AG04450 (cell line): ENCODE results near the gene ZBTB34. TPM values are rescaled to one million over a fixed set of nuclear protein-coding genes. Genes with fewer than 3 reads are reported as not detected.

Experiments
- CTCF ChIA-PET: fragments of 300-600, 350-600 bp; formaldehyde crosslinking; extraction: SDS; loops from one replicate; lab custom pipeline; 2022; ENCODE audit warnings: antibody characterized with exemption, inconsistent platforms; lab: Charles Lee
- POLR2A ChIA-PET: fragments of 350-600 bp; formaldehyde crosslinking; extraction: SDS; loops from one replicate; lab custom pipeline; 2021; ENCODE audit warnings: antibody characterized with exemption, inconsistent platforms; lab: Yijun Ruan, JAX
- DNase-seq: peaks from one replicate; pipeline ENCODE4 v3.0.0-alpha.2; 2011; ENCODE audit warnings: low read depth, low spot score
- H3K27ac ChIP-seq: one replicate; pipeline ENCODE4 v1.5.1; 2012; ENCODE audit warnings: low read depth, low read length, control low read depth
- H3K27me3 ChIP-seq: one replicate; pipeline ENCODE4 v1.6.0; 2012; ENCODE audit warnings: low read length; ENCODE audit not compliant: control insufficient read depth, insufficient read depth
- H3K4me3 ChIP-seq: 2 replicates; pipeline ENCODE4 v1.5.1; 2011; ENCODE audit warnings: mild to moderate bottlenecking, low read depth, low read length, control low read depth
- H3K9me3 ChIP-seq: 2 replicates; pipeline ENCODE4 v1.5.1; 2012; ENCODE audit warnings: low read length; ENCODE audit not compliant: control insufficient read depth, insufficient read depth
- CTCF ChIP-seq: IDR thresholded peaks from 2 replicates; pipeline ENCODE4 v1.5.1; 2011; ENCODE audit warnings: low read depth, low read length, control low read depth, inconsistent platforms
- polyA plus RNA-seq: library from polyadenylated mRNA; depleted of rRNA; stranded (reverse); fragments of >200 nt; gene quantifications from 2 replicates; pipeline ENCODE4 v1.2.3, GENCODE V29; 2011

ZBTB34 gene
- polyA plus RNA-seq, 1 experiment = 9.4 TPM

- CTCF ChIA-PET = interaction anchor here (0.7 kb wide), 2 partner anchors 74 to 344 kb away, joined by 3 to 4 read pairs; no protein-coding TSS in a partner anchor
- no peak for TF ChIP-seq CTCF
- Histone ChIP-seq H3K27me3 (peaks cover 47% of the 10 kb centered on the region), H3K27ac (no peak overlapping the region), H3K4me3 (no peak overlapping the region), H3K9me3 (no peaks in the 10 kb centered on the region)
- no peak for DNase-seq
- POLR2A ChIA-PET = no interaction called here
Measured at GRCh38 chr9:126854734-126855133, 5.7 kb upstream of the ZBTB34 start.

GRCh38 chr9:126856326-126856877, 4.0 kb upstream of the ZBTB34 start:
- H3K4me3 ChIP-seq = no peak overlapping the region
- DNase-seq = no peak
- no peak for TF ChIP-seq CTCF
- ChIA-PET POLR2A (interaction anchor here (0.6 kb wide), 1 partner anchor 51 kb away, joined by 3 read pairs; no protein-coding TSS in a partner anchor), CTCF (no interaction called here)
- H3K27ac ChIP-seq = no peak overlapping the region
- H3K27me3 ChIP-seq = peaks cover 41% of the 10 kb centered on the region
- H3K9me3 ChIP-seq = no peaks in the 10 kb centered on the region; the same call in 1 of the 2 replicates

GRCh38 chr9:126857261-126857960, 3.0 kb upstream of the ZBTB34 start:
- CTCF ChIA-PET = no interaction called here
- Histone ChIP-seq H3K9me3 (no peaks in the 10 kb centered on the region; the same call in 1 of the 2 replicates), H3K4me3 (no peak overlapping the region), H3K27ac (no peak overlapping the region), H3K27me3 (peaks cover 32% of the 10 kb centered on the region)
- POLR2A ChIA-PET = interaction anchor here (0.6 kb wide), 1 partner anchor 52 kb away, joined by 3 read pairs; no protein-coding TSS in a partner anchor
- no peak for DNase-seq
- no peak for TF ChIP-seq CTCF

- DNase-seq = no peak
- ChIA-PET CTCF (interaction anchor here (0.8 to 1.8 kb wide), 6 partner anchors 9 to 340 kb away, joined by 3 to 12 read pairs (median 6); no protein-coding TSS in a partner anchor), POLR2A (no interaction called here)
- Histone ChIP-seq H3K9me3 (no peaks in the 10 kb centered on the region; the same call in 1 of the 2 replicates), H3K27ac (no peak overlapping the region), H3K4me3 (no peak overlapping the region), H3K27me3 (peaks cover 27% of the 10 kb centered on the region)
- no peak for TF ChIP-seq CTCF
Measured at GRCh38 chr9:126859111-126859510, 1.3 kb upstream of the ZBTB34 start.

GRCh38 chr9:126860757-126861466, 473 bp downstream of the ZBTB34 start:
- TF ChIP-seq CTCF = no peak
- H3K27ac ChIP-seq = peak overlapping the region; percentile 75
- peak overlapping the region; percentile 90 for H3K4me3 ChIP-seq
- CTCF ChIA-PET = no interaction called here
- DNase-seq = no peak
- POLR2A ChIA-PET = no interaction called here
- peaks cover 24% of the 10 kb centered on the region for H3K27me3 ChIP-seq
- no peaks in the 10 kb centered on the region; the same call in 1 of the 2 replicates for H3K9me3 ChIP-seq
